ENCODE data around the gene RIN3. TPM values are rescaled to one million over a fixed set of nuclear protein-coding genes. Genes with fewer than 3 reads are reported as not detected.

Gene RIN3
- total RNA-seq, 1 experiment from 2014 or later, result 2.4 TPM

GRCh38 chr14:92680781-92681650 is 167.4 kb downstream of the RIN3 start:
- BruUV-seq (replicated peaks), result no TSS peak
- Histone ChIP-seq H3K36me3 (ENCODE audit: insufficient read depth, low read length, poor library complexity, severe bottlenecking) (no peaks in the 10 kb centered on the region), H3K4me3 (ENCODE audit: low read depth, low read length, poor library complexity, severe bottlenecking) (no peak overlapping the region), H3K27ac (ENCODE audit: low read depth, low read length, poor library complexity, severe bottlenecking) (no peak overlapping the region), H3K27me3 (replicated peaks; ENCODE audit: insufficient read depth, low read depth, low read length, poor library complexity) (no peaks in the 10 kb centered on the region), H3K4me1 (ENCODE audit: insufficient read depth, low read length, poor library complexity, severe bottlenecking) (no peaks in the 10 kb centered on the region), H3K9me3 (ENCODE audit: low read depth, low read length, poor library complexity, severe bottlenecking) (no peaks in the 10 kb centered on the region)
- ChIA-PET POLR2A (ENCODE audit: low non-redundant PET) (interaction anchor here (0.6 kb wide), 1 partner anchor 561 kb away, joined by 12 read pairs; no protein-coding TSS in a partner anchor), CTCF (no interaction called here)
- intact Hi-C loops (cut with micrococcal nuclease; ENCODE audit: unreplicated experiment), result loop anchor here (5.0 to 10.0 kb wide), 2 partner anchors 316 to 544 kb away; no protein-coding TSS in a partner anchor
- TF ChIP-seq CTCF (conservative IDR thresholded peaks at IDR 0.05; ENCODE audit: low read depth, low read length) (peak; percentile 90), EZH2 (IDR thresholded peaks at IDR 0.05; ENCODE audit: borderline replicate concordance, low read depth, low read length, poor library complexity, severe bottlenecking) (no peak)
- DNase-seq (ENCODE audit: low spot score), result peak; percentile 81

GRCh38 chr14:92683041-92683440 is 169.5 kb downstream of the RIN3 start:
- intact Hi-C loops (cut with micrococcal nuclease; ENCODE audit: unreplicated experiment), result loop anchor here (5.0 to 10.0 kb wide), 2 partner anchors 318 to 546 kb away; no protein-coding TSS in a partner anchor
- Histone ChIP-seq H3K4me3 (ENCODE audit: low read depth, low read length, poor library complexity, severe bottlenecking) (no peak overlapping the region), H3K9me3 (ENCODE audit: low read depth, low read length, poor library complexity, severe bottlenecking) (no peaks in the 10 kb centered on the region), H3K4me1 (ENCODE audit: insufficient read depth, low read length, poor library complexity, severe bottlenecking) (peaks cover 11% of the 10 kb centered on the region), H3K27me3 (replicated peaks; ENCODE audit: insufficient read depth, low read depth, low read length, poor library complexity) (no peaks in the 10 kb centered on the region), H3K36me3 (ENCODE audit: insufficient read depth, low read length, poor library complexity, severe bottlenecking) (no peaks in the 10 kb centered on the region), H3K27ac (ENCODE audit: low read depth, low read length, poor library complexity, severe bottlenecking) (no peak overlapping the region)
- no TSS peak for BruUV-seq (replicated peaks)
- DNase-seq (ENCODE audit: low spot score), result no peak
- TF ChIP-seq CTCF (conservative IDR thresholded peaks at IDR 0.05; ENCODE audit: low read depth, low read length) (no peak), EZH2 (IDR thresholded peaks at IDR 0.05; ENCODE audit: borderline replicate concordance, low read depth, low read length, poor library complexity, severe bottlenecking) (no peak)
- POLR2A ChIA-PET (ENCODE audit: low non-redundant PET), result no interaction called here
- CTCF ChIA-PET, result no interaction called here

GRCh38 chr14:92684801-92685560 is 171.4 kb downstream of the RIN3 start:
- CTCF ChIA-PET, result no interaction called here
- intact Hi-C loops (cut with micrococcal nuclease; ENCODE audit: unreplicated experiment), result loop anchor here (5.0 to 10.0 kb wide), 2 partner anchors 320 to 548 kb away; no protein-coding TSS in a partner anchor
- DNase-seq (ENCODE audit: low spot score), result no peak
- Histone ChIP-seq H3K4me1 (ENCODE audit: insufficient read depth, low read length, poor library complexity, severe bottlenecking) (peaks cover 11% of the 10 kb centered on the region), H3K36me3 (ENCODE audit: insufficient read depth, low read length, poor library complexity, severe bottlenecking) (no peaks in the 10 kb centered on the region), H3K9me3 (ENCODE audit: low read depth, low read length, poor library complexity, severe bottlenecking) (no peaks in the 10 kb centered on the region), H3K4me3 (ENCODE audit: low read depth, low read length, poor library complexity, severe bottlenecking) (no peak overlapping the region), H3K27me3 (replicated peaks; ENCODE audit: insufficient read depth, low read depth, low read length, poor library complexity) (no peaks in the 10 kb centered on the region), H3K27ac (ENCODE audit: low read depth, low read length, poor library complexity, severe bottlenecking) (no peak overlapping the region)
- POLR2A ChIA-PET (ENCODE audit: low non-redundant PET), result no interaction called here
- no peak for TF ChIP-seq EZH2 (IDR thresholded peaks at IDR 0.05; ENCODE audit: borderline replicate concordance, low read depth, low read length, poor library complexity, severe bottlenecking)
- no peak for TF ChIP-seq CTCF (conservative IDR thresholded peaks at IDR 0.05; ENCODE audit: low read depth, low read length)
- no TSS peak for BruUV-seq (replicated peaks)
